HG03196 (cell line): Measurements from ENCODE around the gene NDUFS4.
A peak's percentile ranks its signal among the peaks of the same experiment; 100 is the strongest.
"Not testable (repeated sequence)": the region's sequence is repeated elsewhere in the genome, so short reads cannot be mapped to it uniquely, and the experiment has no call there.

ENCODE experiments used
- ATAC-seq: cut with Tn5 transposase; IDR thresholded peaks from one replicate; pipeline ENCODE4 v1.9.1; 2021; ENCODE audit not compliant: unreplicated experiment

Gene NDUFS4

DNA sequence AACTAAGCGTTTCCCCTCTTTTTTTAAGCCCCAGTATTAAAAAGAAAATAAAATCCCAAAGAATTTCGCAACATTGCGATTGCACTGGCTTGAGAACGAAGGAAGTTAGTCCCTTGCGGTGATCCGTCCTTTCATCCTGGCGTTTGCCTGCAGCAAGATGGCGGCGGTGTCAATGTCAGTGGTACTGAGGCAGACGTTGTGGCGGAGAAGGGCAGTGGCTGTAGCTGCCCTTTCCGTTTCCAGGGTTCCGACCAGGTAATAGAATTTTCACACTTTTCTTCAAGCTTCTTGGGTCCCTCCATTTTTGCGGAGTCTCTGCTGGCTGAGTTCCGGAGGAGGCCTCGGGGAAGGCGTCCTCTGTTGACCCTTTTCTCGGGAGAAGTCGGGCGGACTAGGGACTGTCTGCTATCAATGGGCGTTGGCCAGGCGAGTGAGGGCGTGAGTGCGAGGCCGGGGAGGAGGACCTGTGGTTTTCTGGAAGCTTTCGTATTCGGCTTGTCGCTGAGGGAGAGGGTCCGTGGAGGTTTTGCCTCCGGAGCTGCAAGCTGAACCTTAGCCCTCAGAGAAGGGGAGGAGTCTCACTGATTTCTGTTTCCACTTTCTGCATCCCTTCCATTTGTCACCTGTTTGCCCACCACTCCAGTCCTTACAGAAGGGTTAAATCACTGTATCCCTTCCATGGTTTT, at the start of gene NDUFS4:
Gene NDUFS4, plus strand, starts transcription at position 134 of the 686 bp plus-strand sequence. Its CDS starts 24 bp downstream, at position 158.
- ATAC-seq, result peak; percentile 92

GRCh38 chr5:53512539-53512938, 47.9 kb upstream of the NDUFS4 start:
- no peak for ATAC-seq

DNA sequence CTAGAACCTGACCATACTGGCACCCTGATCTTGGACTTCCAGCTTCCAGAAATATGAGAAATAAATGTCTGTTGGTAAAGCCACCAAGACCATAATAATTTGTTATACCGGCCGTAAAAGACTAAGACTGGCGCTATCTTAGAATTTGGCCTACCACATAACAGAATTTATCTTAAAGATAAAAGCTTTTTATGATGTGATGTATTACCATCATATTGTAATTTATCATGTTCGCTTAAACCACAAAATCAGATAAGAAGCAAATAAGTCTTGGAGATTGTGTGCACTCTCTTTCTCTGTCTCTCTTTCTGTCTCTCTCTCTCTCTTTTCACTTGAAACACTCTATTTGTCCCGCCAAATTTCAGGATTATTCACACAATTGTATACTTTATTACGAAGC, 44.5 kb upstream of the NDUFS4 start:
- ATAC-seq, result no peak

- no peak for ATAC-seq
Measured at GRCh38 chr5:53520813-53521212, 39.6 kb upstream of the NDUFS4 start.

DNA sequence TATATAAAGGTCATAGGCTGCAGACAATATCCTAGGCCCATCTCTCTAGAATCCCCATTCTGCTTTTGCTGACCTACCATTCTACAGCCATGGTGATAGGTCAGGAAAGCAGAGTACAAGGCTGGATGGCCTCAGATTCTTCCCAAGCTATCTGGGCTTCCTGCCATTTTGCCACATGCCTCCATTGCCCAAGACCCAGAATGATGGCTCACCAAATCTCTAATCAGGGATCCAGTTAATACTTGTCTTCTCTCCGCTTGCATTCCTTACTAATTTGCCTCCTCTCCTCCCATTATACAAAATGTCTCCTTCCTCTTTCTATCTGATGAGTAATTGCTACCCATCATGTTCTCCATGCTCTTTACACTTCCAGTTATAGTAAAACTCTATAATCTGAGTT, 22.7 kb upstream of the NDUFS4 start:
- no peak for ATAC-seq

DNA sequence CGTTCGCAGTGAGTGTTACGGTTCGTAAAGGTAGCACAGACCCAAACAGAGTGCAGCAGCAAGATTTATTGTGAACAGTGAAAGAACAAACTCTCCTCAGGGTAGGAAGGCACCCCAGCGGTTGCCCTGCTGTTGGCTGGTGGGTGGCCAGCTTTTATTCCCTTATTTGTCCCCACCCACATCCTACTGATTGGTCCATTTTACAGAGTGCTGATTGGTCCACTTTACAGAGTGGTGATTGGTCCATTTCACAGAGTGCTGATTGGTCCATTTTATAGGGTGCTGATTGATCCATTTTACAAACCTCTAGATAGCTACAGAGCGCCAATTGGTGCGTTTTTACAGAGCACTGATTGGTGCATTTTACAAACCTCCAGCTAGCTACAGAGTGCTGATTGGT, 19.7 kb upstream of the NDUFS4 start:
- ATAC-seq, result not testable (repeated sequence)

DNA sequence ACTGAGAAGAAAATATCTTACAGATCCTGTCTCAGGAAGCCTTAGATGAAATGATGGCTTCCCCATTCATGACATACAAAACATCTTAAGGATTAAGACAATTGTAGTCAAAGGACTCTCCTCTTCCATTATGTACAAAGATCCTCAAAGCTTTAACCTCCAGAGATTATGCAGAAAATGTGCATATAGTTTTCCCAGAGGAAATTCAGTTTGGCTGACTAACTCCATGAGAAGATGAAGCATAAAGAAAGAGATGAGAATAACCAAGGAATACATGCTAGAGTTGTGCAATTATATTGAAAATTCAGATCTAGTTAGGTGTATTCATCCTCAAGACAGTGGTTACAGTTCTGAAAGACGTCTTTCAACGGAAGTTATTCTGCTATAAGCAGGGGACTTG, 18.6 kb upstream of the NDUFS4 start:
- no peak for ATAC-seq

DNA sequence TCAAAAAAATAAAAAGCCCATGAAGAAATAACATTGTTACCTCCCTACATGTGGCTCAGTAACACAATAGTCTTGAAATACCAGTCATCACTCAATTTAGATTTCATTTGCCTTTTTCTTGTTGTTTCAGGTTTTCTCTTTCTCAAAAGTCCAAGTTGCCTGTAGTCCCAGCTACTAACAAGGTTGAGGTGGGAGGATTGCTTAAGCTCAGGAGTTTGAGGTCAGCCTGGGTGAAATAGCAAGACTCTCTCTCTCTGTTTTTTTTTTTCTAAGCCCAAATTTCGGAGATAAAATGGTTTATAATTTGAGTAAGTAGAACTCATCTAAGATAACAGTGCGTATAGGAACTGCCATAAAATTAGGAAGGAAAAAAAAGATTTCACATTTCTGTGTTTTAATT, 17.5 kb upstream of the NDUFS4 start:
- ATAC-seq, result no peak

GRCh38 chr5:53543401-53543800, 17.0 kb upstream of the NDUFS4 start:
- no peak for ATAC-seq

- no peak for ATAC-seq
Measured at GRCh38 chr5:53545744-53546143, 14.7 kb upstream of the NDUFS4 start.

- no peak for ATAC-seq
Measured at GRCh38 chr5:53547226-53547625, 13.2 kb upstream of the NDUFS4 start.

- not testable (repeated sequence) for ATAC-seq
Measured at GRCh38 chr5:53548501-53548900, 11.9 kb upstream of the NDUFS4 start.

- no peak for ATAC-seq
Measured at GRCh38 chr5:53549792-53550191, 10.6 kb upstream of the NDUFS4 start.

GRCh38 chr5:53552561-53552960, 7.9 kb upstream of the NDUFS4 start:
- no peak for ATAC-seq

GRCh38 chr5:53554444-53554843, 6.0 kb upstream of the NDUFS4 start:
- no peak for ATAC-seq

- ATAC-seq, result no peak
Measured at GRCh38 chr5:53555160-53555559, 5.3 kb upstream of the NDUFS4 start.

- no peak for ATAC-seq
Measured at GRCh38 chr5:53556001-53556400, 4.4 kb upstream of the NDUFS4 start.

DNA sequence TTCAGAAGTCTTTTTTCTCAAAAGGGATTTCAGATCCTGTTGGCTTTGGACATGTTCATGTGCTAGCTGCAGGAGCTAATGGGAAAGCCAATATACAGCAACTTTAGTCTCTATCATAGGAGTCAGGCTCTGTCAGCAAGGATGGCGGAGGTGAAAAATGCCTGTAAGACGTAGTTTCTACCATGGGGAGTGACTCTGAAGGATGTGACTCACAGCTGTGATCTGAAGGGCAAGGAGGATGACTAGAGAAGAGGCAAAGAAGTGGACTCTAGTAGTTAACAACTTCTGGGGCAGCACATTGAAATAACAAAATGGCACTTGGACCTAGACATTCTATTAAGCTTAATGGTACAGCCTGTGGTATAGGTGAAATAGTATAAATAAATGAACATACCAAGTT, 3.1 kb upstream of the NDUFS4 start:
- no peak for ATAC-seq

DNA sequence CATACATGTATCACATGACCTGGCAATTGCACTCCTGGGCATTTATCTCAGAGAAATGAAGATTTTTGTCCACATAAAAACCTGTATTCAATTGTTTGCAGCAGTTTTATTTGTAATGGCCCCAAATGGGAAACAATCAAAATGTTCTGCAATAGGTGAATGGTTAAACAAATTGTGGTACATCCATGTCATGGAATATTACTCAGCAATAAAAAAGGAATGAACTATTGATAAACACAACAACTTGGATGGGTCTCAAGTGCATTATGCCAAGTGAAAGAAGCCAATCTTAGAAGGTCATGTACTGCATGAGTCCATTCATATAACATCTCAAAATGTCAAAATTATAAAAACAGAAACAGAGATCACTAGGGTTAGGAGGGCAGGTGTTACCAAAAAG, 1.5 kb upstream of the NDUFS4 start:
- ATAC-seq, result no peak

- ATAC-seq, result no peak
Measured at GRCh38 chr5:53560028-53560427, 411 bp upstream of the NDUFS4 start.

- ATAC-seq, result no peak
Measured at GRCh38 chr5:53568401-53568800, 8.0 kb downstream of the NDUFS4 start.

DNA sequence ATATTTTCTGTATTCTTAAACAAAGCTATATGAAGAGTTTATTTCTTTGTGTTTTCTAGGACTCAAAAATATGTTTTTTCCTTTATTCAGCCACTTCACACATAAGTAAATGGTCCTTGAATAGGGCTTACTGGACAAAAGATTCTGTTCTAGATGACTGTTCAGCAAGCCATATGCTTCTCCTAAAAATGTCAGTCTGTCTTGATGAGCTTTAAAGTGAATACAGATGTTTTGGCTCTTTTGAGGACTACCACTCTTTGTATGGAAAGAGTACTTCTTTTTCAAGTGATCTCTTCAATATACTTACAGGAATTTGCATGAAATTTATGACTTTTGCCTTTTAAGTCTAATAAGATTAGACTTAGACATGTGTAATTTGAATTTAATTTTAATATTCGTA, 8.4 kb downstream of the NDUFS4 start:
- no peak for ATAC-seq

GRCh38 chr5:53569453-53569852, 9.0 kb downstream of the NDUFS4 start:
- no peak for ATAC-seq
